OCI-LY1 (cell line): ENCODE measurements around the gene LCORL.
"Not testable (repeated sequence)": the region's sequence is repeated elsewhere in the genome, so short reads cannot be mapped to it uniquely, and the experiment has no call there.

Experiments used
- H2AFZ ChIP-seq: fragments of 200-600 bp; sonication (generic), shearing (Covaris generic); 2 replicates; pipeline ENCODE4 v1.6.0; 2014; ENCODE audit warnings: antibody characterized with exemption, mild to moderate bottlenecking, low read length
- H3F3A ChIP-seq: fragments of 200-600 bp; sonication (generic), shearing (Covaris generic); 2 replicates; pipeline ENCODE4 v1.6.0; 2014; ENCODE audit warnings: mild to moderate bottlenecking, antibody characterized with exemption, low read length, moderate library complexity; ENCODE audit not compliant: insufficient read depth
- H3K27ac ChIP-seq: fragments of 200-600 bp; sonication (generic); 2 replicates; pipeline ENCODE4 v1.5.1; 2014; ENCODE audit warnings: low read length, mixed run types, mild to moderate bottlenecking, low read depth; ENCODE audit not compliant: poor library complexity, severe bottlenecking
- H3K27me3 ChIP-seq: fragments of 200-600 bp; sonication (generic); 2 replicates; pipeline ENCODE4 v1.6.0; 2014; ENCODE audit warnings: antibody characterized with exemption, mild to moderate bottlenecking, low read length, moderate library complexity; ENCODE audit not compliant: insufficient read depth
- H3K36me3 ChIP-seq: fragments of 200-600 bp; sonication (generic); 2 replicates; pipeline ENCODE4 v1.6.1; 2014; ENCODE audit warnings: mild to moderate bottlenecking, antibody characterized with exemption, low read length, moderate library complexity, mixed read lengths; ENCODE audit not compliant: insufficient read depth
- H3K4me1 ChIP-seq: fragments of 200-600 bp; sonication (generic); 2 replicates; pipeline ENCODE4 v1.5.1; 2014; ENCODE audit warnings: mild to moderate bottlenecking, low read length, moderate library complexity; ENCODE audit not compliant: insufficient read depth, severe bottlenecking
- H3K4me2 ChIP-seq: fragments of 200-600 bp; sonication (generic), shearing (Covaris generic); 2 replicates; pipeline ENCODE4 v1.6.1; 2014; ENCODE audit warnings: low read length
- H3K4me3 ChIP-seq: fragments of 200-600 bp; sonication (generic); 2 replicates; pipeline ENCODE4 v1.5.1; 2014; ENCODE audit warnings: low read length, low read depth, mild to moderate bottlenecking, mixed read lengths; ENCODE audit not compliant: poor library complexity, severe bottlenecking
- H3K79me2 ChIP-seq: fragments of 200-600 bp; shearing (Covaris generic); 2 replicates; pipeline ENCODE4 v1.6.1; 2016; ENCODE audit warnings: mixed run types, low read length, mixed read lengths; ENCODE audit not compliant: insufficient read depth
- H3K9ac ChIP-seq: fragments of 200-600 bp; sonication (generic), shearing (Covaris generic); 2 replicates; pipeline ENCODE4 v1.6.1; 2014; ENCODE audit warnings: mild to moderate bottlenecking, low read length, mixed read lengths
- H3K9me2 ChIP-seq: fragments of 200-600 bp; sonication (generic), shearing (Covaris generic); 2 replicates; pipeline ENCODE4 v1.6.1; 2014; ENCODE audit warnings: low read depth, mild to moderate bottlenecking, low read length, mixed read lengths
- H3K9me3 ChIP-seq: fragments of 200-600 bp; shearing (Covaris generic); 2 replicates; pipeline ENCODE4 v1.6.1; 2014; ENCODE audit warnings: low read length, mixed read lengths
- H4K20me1 ChIP-seq: fragments of 200-600 bp; sonication (generic), shearing (Covaris generic); 2 replicates; pipeline ENCODE4 v1.6.0; 2016; ENCODE audit warnings: mild to moderate bottlenecking, low read length; ENCODE audit not compliant: insufficient read depth
- EZH2 ChIP-seq: fragments of 200-600 bp; sonication (generic), shearing (Covaris generic); IDR thresholded peaks from 2 replicates; pipeline ENCODE4 v1.8.0; 2017; ENCODE audit warnings: borderline replicate concordance, mixed run types, mild to moderate bottlenecking, antibody characterized with exemption, low read length, moderate library complexity, mixed read lengths
- TF ChIP-seq, protein P1 (sequence below): fragments of 200-600 bp; sonication (generic), shearing (Covaris generic); IDR thresholded peaks from 2 replicates; pipeline ENCODE4 v1.5.1; 2017; ENCODE audit warnings: mild to moderate bottlenecking, antibody characterized with exemption, low read length, moderate library complexity, mixed read lengths

Gene LCORL

DNA sequence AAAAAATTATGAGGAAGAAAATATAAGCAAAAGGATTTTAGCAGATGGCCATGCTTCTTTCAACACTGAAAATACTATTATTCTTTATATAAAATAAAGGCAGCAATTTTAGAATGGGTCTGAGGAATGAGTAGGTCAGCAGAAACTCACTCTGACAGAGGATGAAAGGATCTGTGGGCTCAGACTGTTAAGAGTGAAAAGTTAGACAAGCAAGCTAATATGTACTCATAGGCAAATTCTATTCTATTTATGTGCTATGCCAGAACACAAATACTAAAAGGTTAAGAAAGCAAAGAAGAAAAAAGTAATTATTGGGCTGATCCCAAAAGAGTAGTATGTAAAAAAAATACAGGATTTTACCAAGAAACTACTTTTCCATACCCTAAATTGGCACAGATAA, 13.9 kb downstream of the LCORL start:
- Histone ChIP-seq H3K9ac (no peak overlapping the region), H3K4me3 (no peak overlapping the region), H4K20me1 (no peaks in the 10 kb centered on the region), H3K36me3 (no peaks in the 10 kb centered on the region), H3K27me3 (no peaks in the 10 kb centered on the region), H2AFZ (no peak overlapping the region), H3K4me1 (no peaks in the 10 kb centered on the region), H3F3A (no peaks in the 10 kb centered on the region), H3K9me2 (no peaks in the 10 kb centered on the region), H3K27ac (no peak overlapping the region), H3K79me2 (peaks cover 15% of the 10 kb centered on the region), H3K4me2 (no peak overlapping the region), H3K9me3 (no peaks in the 10 kb centered on the region)
- TF ChIP-seq, protein P1, sequence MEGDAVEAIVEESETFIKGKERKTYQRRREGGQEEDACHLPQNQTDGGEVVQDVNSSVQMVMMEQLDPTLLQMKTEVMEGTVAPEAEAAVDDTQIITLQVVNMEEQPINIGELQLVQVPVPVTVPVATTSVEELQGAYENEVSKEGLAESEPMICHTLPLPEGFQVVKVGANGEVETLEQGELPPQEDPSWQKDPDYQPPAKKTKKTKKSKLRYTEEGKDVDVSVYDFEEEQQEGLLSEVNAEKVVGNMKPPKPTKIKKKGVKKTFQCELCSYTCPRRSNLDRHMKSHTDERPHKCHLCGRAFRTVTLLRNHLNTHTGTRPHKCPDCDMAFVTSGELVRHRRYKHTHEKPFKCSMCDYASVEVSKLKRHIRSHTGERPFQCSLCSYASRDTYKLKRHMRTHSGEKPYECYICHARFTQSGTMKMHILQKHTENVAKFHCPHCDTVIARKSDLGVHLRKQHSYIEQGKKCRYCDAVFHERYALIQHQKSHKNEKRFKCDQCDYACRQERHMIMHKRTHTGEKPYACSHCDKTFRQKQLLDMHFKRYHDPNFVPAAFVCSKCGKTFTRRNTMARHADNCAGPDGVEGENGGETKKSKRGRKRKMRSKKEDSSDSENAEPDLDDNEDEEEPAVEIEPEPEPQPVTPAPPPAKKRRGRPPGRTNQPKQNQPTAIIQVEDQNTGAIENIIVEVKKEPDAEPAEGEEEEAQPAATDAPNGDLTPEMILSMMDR: no peak
- TF ChIP-seq EZH2: no peak

GRCh38 chr4:18006432-18006831, 15.1 kb downstream of the LCORL start:
- not testable (repeated sequence) for H3K4me3 ChIP-seq, H2AFZ ChIP-seq, H3K79me2 ChIP-seq, H3K4me2 ChIP-seq, H3K9ac ChIP-seq, H4K20me1 ChIP-seq, H3K36me3 ChIP-seq, H3K27ac ChIP-seq, H3K4me1 ChIP-seq, H3K9me3 ChIP-seq, H3K27me3 ChIP-seq, H3F3A ChIP-seq, H3K9me2 ChIP-seq

GRCh38 chr4:17997129-17997528, 24.4 kb downstream of the LCORL start:
- Histone ChIP-seq H3K27me3 (no peaks in the 10 kb centered on the region), H3K4me1 (no peaks in the 10 kb centered on the region), H3K4me3 (no peak overlapping the region), H3K27ac (no peak overlapping the region), H3K4me2 (no peak overlapping the region), H2AFZ (no peak overlapping the region), H3K79me2 (0 out of 2 replicates have a peak, but pooled peaks cover 4% of the 10 kb centered on the region), H3K9me3 (no peaks in the 10 kb centered on the region), H3F3A (no peaks in the 10 kb centered on the region), H4K20me1 (no peaks in the 10 kb centered on the region), H3K36me3 (no peaks in the 10 kb centered on the region), H3K9me2 (no peaks in the 10 kb centered on the region), H3K9ac (no peak overlapping the region)
- TF ChIP-seq, protein P1: no peak
- no peak for TF ChIP-seq EZH2

- Histone ChIP-seq H3K36me3 (no peaks in the 10 kb centered on the region), H3K9me2 (no peaks in the 10 kb centered on the region), H4K20me1 (no peaks in the 10 kb centered on the region), H3K27me3 (no peaks in the 10 kb centered on the region), H3K4me1 (no peaks in the 10 kb centered on the region), H3K27ac (no peak overlapping the region), H3K9me3 (no peaks in the 10 kb centered on the region), H3K9ac (no peak overlapping the region), H2AFZ (no peak overlapping the region), H3K4me3 (no peak overlapping the region), H3F3A (no peaks in the 10 kb centered on the region), H3K4me2 (no peak overlapping the region), H3K79me2 (0 out of 2 replicates have a peak, but pooled peaks cover 4% of the 10 kb centered on the region)
- TF ChIP-seq EZH2: no peak
- TF ChIP-seq, protein P1: no peak
These were observed 26.4 kb downstream of the LCORL start for GRCh38 chr4:17995165-17995564.
